Measurements from ENCODE around the gene CADPS.
"Not testable (repeated sequence)": the region's sequence is repeated elsewhere in the genome, so short reads cannot be mapped to it uniquely, and the experiment has no call there.

Gene CADPS

GRCh38 chr3:62585861-62586260 lies 289.4 kb downstream of the CADPS start:
- no peak for DNase-seq

- peak in 1 of 5 experiments; percentile 44 for DNase-seq
Measured at GRCh38 chr3:62584636-62585035, 290.6 kb downstream of the CADPS start.

DNA sequence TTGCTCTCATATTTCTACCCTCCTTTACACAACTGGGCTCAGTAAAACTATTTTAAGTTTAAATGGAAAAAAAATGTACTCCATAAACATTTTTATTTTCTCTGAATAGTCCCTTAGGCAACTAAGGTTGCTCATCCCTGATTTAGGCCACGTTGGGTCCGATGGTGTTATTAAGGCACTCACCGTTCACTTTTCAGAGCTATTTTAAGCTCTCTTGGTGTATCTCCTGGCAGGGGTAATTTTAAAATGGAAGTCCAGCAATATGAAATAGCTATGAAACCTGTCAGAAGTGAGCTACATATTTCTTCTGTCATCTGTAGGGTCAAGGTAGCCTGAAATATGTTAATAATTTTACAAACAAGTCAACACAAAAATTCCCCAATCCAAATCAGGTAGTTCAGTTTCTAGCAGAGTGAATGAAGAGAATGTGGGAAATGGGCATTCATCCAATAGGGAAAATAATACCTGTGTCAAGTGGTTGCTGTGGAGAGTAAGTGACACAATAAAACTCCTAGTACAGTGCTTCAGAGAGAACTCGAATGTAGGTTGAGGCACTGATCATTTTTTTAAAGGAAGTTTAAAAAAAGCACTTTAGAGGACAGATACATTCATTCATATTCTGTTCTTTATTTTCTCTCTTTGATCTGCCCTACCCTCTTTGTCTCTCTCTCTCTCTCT lies 292.6 kb downstream of the CADPS start:
- DNase-seq: no peak

- not testable (repeated sequence) for DNase-seq
Measured at GRCh38 chr3:62580485-62580884, 294.7 kb downstream of the CADPS start.

DNA sequence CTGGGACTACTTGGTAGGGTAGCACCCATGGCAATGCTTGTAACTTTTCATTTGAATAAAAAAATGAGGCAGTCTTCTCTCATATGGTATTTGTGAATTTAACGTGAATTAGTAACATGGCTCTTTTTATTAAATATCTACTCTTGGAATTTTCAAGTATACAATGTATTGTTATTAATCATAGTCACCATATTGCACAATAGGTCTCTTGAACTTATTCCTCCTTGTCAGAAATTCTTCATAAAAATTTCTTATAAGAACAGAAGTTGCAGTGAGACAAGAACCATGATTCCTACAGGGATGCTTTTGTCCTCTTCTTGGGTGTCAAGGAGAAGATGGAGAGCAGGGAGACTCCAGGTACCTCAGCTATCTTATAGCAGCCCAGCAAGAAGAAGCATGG lies 298.1 kb downstream of the CADPS start:
- no peak for DNase-seq

DNA sequence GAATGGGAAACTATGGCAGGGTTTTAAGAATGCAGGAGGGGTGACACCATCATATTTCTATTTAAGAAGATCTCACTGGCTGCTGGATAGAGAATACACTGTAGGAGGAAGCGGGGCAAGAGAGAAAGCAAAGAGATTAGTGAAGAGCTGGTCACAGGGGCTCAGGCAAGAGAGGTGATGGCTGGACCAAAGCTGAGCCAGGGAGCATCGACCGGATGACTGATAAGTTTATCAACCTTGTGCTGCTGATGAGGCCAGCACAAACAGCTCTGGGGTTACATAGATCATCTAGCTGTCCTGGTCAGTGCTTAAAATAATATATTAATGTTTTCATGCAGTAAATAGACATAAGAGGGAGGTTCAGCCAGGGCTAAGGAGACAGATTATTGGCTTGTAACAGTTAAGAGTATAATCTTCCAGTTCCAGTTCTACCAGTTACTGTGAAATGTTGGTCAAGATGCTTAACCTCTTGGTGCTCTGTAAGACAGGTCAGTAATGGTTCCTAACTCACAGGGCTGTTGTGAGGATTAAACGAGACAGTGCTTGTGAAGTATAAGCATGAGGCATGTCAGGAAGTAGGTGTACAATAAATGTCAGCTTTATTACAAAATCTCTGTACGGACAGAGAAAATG lies 300.8 kb downstream of the CADPS start:
- DNase-seq: no peak

DNA sequence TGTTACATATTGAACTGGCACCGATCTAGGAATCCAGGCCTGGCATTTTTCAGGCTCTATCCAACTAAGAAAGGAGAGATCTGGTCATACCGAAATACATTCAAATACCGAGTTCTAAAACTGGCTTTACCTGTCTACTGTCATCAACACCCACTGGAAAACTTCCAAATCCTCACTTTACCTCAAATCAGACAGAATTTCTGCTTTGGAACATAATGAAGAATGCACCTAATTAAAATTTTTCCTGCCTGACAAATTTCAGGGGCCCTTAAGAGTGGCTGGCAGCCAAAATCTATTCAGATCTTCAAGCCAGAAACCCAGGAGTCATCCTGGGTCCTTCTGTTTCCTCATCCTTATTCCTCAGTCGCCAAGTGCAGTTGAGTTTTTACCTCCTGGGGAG lies 303.3 kb downstream of the CADPS start:
- no peak for DNase-seq

DNA sequence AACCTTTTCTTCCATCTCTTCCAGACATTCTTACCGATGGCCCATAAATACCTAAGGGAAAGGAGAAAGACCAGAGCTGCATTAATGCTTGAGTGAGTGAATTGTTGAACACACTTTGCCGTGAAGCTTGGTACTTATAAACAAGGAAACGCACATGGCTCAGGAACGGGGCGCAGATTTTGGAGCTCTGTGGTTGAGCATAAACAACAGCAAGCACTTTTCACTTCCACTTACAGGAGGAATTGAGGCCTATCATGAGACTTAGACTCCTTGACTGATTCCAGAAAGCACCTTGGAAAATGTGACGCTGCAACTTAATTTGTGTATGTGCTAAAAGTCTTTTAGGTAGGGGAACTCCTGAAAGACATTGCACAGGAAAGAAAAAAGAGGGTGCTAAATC lies 304.3 kb downstream of the CADPS start:
- no peak for DNase-seq

DNA sequence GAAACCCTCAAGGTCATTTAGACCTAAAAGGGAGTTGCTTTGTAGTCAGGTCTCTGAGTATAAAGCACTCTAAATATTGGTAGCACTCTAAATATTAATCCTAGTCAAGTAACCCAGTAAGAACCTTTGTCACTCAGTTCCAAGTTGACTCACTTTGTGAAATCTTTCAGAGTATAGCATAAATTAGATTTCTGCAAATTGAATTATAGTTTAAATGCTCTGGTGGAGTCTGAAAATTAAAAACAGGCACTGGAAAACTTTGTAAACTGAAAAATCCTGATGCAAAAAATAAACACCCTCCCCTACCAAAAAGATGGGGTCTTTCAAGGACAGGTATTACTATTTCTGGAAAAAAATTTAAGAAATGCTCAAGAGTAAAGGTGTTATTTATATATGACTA lies 305.6 kb downstream of the CADPS start:
- no peak for DNase-seq

GRCh38 chr3:62567097-62568021 lies 307.9 kb downstream of the CADPS start:
- DNase-seq: no peak

DNA sequence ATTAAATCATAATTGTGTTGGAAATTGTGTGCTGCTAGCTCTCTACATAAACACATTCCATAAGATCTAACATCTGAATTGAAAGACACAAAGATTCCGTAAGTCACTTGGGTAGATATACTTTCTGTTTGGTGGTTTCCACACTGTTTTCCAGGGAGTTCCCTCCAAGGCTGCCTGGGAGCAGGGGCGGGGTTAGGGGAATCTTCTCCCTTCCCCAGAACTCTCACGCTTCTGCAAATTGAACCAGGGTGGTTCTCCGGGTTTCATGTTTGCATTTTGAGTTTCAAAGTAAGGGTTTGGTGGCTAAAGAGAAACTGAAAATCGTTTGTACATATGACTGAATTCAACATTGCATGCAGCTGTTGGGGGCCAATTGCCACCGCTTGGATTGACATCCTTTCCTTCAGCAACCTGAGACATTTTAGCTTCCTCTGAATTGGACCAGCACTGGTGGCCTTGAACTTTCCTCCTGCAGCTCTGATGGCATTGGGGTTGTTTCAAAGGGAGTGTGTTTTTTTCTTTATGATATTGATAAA lies 309.1 kb downstream of the CADPS start:
- peak in 1 of 5 experiments; percentile 26 for DNase-seq

- no peak for DNase-seq
Measured at GRCh38 chr3:62562596-62562995, 312.6 kb downstream of the CADPS start.

DNA sequence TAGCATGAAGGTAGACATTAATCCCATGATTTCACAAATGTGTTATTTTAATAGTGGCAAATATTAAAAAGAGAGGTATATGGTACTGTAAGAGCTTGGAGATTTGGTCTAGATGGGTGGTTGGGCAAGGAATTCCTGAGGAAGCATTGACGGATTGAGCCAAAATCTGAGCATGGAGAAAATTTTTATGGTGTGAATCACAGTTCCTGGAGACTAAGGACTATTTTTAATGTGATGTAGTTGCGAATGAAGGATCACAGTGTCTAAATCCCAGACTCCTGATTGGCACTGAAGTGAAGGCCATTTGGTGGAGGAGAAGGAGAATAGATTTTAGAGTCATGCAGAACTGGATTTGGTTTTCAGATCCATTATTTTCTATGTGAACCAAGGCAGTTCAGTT lies 313.2 kb downstream of the CADPS start:
- no peak for DNase-seq

- no peak for DNase-seq
Measured at GRCh38 chr3:62559831-62560445, 315.3 kb downstream of the CADPS start.

- no peak for DNase-seq
Measured at GRCh38 chr3:62558549-62559112, 316.6 kb downstream of the CADPS start.

- DNase-seq: no peak
Measured at GRCh38 chr3:62557983-62558382, 317.2 kb downstream of the CADPS start.

DNA sequence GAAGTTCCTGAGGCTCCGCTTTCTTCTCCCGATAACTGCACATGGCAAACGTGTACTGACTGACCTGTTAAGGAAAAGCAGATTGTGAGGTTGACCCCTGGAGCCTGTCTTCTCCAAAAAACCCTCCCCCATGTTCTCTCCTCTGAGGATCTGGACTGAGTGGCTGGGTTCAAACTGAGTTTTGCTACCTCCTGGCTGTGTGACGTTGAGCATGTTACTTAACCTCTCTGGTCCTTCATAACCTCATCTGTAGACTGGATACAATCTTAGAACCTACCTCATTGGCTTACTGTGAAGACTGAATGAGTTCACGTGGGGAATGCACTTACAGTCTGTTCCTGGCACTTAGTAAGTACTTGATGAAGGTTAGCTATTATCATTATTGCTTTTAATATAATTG lies 317.8 kb downstream of the CADPS start:
- no peak for DNase-seq

- no peak for DNase-seq
Measured at GRCh38 chr3:62556121-62556815, 318.9 kb downstream of the CADPS start.

- peak in 1 of 5 experiments; percentile 1 for DNase-seq
Measured at GRCh38 chr3:62554264-62554799, 320.9 kb downstream of the CADPS start.

- no peak for DNase-seq
Measured at GRCh38 chr3:62553811-62554210, 321.4 kb downstream of the CADPS start.

DNA sequence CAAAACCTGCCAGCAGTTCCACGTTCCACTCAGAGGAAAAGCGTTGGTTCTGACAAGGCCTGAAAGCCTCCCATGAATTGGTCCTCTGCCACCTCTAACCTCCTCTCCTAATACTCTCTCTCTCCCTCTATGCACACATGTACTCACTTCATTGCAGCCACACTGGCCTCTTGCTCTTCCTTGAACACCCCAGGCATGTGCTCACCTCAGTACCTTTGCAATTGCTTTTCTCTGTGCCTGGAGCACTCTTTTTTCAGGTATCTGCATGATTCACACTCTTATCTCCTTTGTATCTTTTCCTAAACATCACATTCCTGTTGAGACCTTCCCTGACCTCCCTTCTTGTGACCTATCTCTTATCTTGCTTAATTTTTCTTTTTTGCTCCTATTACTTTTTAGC lies 323.7 kb downstream of the CADPS start:
- no peak for DNase-seq

GRCh38 chr3:62550439-62550838 lies 324.8 kb downstream of the CADPS start:
- DNase-seq: no peak
